Activated CD4-positive, alpha-beta T cell treated with anti-CD3 and anti-CD28 coated beads, Interleukin-2, amount 50 U/mL, for 16 hours (primary cell): ENCODE results near the gene HOXC9.

Experiments used
- DNase-seq: peaks from one replicate; pipeline ENCODE4 v3.0.0-alpha.2; 2020

The HOXC9 gene

GRCh38 chr12:53963434-53964314 lies 36.3 kb upstream of the HOXC9 start:
- no peak for DNase-seq

DNA sequence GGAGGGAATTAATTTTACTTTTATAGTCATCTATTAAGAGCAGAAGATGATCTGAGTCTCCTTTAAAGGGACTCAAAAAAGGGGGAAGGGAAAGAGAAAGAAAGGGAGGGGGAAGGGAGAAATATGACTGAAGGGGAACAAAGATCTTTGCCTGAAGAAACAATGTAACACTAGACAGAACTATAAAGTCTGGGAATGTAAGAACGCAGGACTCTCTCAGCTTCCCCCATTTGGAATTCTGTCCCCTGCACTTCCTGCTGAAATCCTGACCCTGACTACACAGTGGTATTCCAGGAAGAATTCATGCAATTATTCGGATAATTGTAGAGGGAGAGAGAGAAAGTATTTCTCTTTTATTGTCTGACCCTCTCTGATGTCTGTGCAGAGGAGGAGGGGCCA lies 35.6 kb upstream of the HOXC9 start:
- DNase-seq: no peak

GRCh38 chr12:53965281-53966084 lies 34.5 kb upstream of the HOXC9 start:
- DNase-seq: no peak

DNA sequence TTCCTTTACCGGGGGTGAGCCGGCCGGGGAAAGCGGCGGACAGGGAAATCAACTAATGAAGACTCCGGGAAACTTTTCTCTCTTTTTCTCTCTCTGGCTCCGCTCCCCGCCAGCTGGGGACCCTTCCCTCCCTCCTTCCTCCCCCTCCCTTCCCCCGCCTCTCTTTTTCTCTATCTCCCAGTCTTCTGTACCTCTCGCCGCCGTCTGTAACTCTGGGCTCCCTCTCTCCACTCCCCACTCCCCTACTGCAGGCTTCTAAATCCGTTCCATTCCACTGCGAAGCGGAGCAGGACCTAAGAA lies 33.9 kb upstream of the HOXC9 start:
- no peak for DNase-seq

DNA sequence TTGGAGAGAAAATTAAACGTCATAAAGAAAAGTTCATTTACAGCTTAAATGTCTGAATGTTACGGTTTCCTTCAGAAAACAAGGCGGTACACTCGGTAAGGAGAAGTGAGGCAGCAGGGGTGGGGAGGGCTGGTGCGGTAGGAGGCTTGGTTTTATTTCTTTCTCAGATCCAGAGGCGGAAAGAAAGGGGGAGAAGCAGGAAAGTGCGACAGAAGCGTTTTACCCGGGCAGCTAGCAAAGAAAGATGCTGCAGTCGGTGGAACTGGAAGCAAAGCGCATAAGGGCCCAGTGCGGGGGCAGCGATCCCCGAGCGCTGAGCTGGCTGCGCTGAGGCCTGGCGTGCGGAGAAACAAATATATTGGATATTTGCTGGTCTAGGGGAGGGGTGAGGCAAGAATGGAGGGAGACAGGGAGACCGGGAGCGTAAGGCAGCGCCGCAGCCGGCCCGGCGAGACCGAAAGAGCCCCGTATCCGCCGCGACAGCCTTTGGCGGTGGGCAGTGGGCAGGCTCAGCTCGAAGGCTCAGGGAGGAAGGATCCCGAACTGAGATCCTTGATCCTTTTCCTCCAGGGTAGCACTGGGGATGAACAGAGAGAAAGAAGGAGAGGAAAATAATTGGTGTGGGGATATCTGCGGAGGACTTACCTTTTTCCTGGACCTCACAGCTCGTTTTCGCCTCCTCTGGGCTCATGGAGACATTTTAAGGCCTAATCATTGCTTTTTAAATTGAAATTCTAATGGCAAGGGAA lies 33.4 kb upstream of the HOXC9 start:
- no peak for DNase-seq

- DNase-seq: no peak
Measured at GRCh38 chr12:53967421-53967925, 32.5 kb upstream of the HOXC9 start.

- DNase-seq: no peak
Measured at GRCh38 chr12:53968214-53969127, 31.5 kb upstream of the HOXC9 start.

DNA sequence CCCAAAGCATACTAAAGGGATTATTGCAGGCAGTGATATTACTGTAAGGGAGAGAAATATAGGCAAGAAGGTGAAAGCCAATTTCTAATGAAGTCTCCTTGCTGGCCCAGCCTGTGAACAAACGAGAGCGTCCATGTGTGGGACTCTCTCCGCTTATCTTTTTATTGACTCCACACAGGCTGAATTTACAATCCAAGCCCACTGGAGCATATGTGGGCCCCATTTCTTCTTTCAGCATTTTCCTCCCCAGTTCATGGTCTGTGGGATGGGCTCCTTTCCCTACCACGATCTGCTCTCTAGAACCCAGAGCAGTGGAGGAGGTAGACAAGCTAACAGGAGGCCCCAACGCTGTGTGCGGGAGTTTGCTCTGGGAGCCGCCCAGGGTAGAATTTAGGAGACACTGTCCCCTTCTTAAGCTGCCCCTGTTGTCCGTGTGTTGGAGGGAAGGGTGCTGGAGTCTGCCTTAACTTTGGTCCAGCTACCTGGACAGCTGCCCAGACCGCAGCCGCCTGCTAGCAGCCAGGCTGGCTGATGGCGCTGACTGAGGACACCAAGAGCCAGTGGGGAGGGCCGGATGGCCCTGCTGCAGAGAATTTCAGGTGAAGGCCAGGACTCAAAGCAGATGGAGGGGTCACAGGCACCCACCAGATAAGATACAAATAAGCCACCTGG lies 30.2 kb upstream of the HOXC9 start:
- no peak for DNase-seq

DNA sequence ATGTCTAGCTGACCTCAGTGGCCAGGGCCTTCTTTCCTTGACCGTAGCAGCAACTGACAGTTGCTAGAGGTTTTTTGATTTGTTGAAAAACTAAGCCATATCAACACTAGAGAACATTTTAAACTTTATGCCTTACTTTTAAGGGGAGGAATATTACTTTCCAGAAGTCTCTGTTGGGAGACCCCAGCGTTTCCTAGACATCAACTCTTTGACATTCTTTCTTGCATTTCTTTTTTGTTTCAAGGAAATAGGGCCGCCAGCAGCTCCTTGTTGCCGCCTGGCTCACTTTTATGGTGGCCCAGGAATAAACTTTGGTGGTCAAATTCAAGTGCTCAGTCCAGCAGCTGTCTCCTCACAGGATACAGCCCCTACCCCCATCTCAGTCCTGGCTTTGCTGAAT lies 29.5 kb upstream of the HOXC9 start:
- DNase-seq: no peak

- no peak for DNase-seq
Measured at GRCh38 chr12:53971129-53971528, 28.8 kb upstream of the HOXC9 start.

DNA sequence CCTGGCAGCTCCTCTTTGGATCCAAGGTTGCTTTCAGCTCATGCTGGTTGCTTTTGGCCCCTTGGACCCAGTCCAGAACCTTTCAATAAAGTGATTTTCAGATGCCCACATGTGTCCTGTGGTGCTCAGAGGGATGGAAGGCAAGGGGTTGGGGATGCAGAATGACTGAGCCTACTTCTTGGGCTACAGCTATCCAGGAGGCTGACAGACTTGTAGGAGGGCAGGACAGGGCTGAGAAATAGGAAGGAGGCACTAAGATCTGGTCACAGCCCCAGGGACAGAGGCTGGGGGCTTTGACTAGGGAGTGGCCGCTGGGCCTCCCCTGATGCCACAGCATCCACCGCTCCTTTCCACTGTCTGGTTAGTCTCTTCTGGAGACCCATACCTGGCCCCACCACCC lies 28.3 kb upstream of the HOXC9 start:
- no peak for DNase-seq

DNA sequence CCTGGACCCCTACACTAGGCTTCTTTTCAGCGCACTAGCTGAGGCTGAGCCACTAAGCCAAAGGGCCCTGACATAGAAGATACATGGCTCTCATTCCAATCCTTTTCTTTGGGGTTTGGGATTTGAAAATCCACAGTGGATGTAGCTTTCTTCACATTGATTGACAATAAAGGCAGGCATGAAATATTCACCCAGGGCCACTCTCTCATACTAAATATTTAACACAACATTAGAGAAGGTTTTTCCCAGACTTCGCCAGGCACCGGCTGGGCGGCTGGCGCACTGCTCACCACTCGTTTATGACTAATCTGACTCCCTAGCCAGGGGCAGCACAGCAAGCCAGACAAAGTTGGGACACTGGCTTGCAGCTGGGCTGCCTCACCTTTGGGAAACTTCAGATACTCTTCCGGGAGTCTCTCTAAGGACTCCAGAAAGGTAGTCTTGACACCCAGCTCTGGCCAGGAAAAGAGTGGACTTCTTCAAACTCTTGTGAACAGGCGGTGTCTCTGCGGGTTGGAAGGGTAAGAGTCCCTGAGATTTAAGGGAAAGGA lies 27.7 kb upstream of the HOXC9 start:
- no peak for DNase-seq

- DNase-seq: no peak
Measured at GRCh38 chr12:53972722-53973235, 27.2 kb upstream of the HOXC9 start, which contains the start of gene HOXC11. TSS of gene HOXC11 (plus strand) at chr12:53973126. CDS start at chr12:53973242, 116 bp downstream.

DNA sequence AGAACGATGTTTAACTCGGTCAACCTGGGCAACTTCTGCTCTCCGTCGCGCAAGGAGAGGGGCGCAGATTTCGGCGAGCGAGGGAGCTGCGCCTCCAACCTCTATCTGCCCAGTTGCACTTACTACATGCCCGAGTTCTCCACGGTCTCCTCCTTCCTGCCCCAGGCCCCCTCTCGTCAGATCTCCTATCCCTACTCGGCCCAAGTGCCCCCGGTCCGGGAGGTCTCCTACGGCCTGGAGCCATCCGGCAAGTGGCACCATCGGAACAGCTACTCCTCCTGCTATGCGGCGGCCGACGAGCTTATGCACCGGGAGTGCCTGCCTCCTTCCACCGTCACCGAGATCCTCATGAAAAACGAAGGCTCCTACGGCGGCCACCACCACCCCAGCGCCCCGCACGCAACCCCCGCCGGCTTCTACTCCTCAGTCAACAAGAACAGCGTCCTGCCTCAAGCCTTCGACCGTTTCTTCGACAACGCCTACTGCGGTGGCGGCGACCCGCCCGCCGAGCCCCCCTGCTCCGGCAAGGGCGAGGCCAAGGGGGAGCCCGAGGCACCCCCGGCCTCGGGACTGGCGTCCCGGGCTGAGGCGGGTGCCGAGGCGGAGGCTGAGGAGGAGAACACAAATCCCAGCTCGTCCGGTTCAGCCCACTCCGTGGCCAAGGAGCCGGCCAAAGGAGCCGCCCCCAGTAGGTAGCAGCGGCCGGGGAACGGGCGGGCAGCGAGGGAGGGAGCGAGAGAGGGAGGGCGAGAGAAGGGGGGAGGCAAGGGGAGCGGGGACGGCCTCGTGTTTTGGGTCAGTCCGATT lies 26.5 kb upstream of the HOXC9 start:
- no peak for DNase-seq

DNA sequence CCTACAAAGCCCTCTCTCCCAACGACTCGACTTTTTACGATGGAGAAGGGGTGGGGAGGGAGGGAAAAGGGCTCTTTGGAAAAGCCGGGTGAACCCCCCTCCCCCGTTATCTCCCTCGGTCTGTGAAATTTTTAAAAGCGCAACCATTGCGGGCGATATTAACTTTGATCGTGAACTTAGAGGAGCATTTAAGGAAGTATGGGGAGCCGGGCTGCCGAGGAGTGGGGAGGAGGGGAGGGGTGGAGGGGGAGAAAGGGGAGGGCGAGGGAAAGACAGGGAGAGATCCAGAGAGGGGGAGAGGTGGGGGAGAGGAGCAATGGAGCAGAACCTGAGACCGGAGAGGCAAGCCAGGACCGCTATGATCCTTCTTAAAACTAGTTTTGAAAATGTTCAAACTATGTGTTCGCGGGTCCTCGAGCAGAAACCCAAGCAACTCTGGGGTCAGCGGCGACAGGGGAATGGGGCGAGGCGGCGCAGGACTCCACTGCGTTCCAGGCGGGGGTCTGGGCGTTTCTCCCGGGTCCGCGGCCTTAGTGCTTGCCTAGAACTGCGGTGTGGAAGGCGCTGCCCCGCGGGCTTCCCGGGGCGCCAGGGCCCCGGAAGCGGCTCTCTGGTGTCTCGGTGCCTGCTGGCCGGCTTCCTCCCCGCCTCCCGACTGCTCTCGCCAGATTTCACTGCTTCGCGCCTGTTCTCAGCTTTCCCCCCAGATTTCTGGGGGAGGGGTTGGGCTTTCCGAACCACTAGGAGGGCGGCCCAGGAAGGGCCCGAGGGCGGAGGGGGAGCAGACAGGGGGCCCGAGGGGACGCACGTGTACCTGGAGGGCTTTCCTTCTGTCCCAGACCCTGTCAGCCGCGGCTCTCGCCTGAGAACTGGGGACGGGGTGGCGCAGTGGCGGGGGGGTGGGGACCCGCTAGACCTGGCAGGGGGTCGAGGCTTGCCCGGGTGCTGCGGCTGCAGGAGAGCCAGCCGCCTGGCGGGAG lies 25.6 kb upstream of the HOXC9 start, which contains the start of gene HOTAIR:
HOTAIR (minus strand) TSS at position 871 of the 980 bp plus-strand sequence.
- no peak for DNase-seq

- DNase-seq: no peak
Measured at GRCh38 chr12:53975064-53975471, 24.9 kb upstream of the HOXC9 start.

DNA sequence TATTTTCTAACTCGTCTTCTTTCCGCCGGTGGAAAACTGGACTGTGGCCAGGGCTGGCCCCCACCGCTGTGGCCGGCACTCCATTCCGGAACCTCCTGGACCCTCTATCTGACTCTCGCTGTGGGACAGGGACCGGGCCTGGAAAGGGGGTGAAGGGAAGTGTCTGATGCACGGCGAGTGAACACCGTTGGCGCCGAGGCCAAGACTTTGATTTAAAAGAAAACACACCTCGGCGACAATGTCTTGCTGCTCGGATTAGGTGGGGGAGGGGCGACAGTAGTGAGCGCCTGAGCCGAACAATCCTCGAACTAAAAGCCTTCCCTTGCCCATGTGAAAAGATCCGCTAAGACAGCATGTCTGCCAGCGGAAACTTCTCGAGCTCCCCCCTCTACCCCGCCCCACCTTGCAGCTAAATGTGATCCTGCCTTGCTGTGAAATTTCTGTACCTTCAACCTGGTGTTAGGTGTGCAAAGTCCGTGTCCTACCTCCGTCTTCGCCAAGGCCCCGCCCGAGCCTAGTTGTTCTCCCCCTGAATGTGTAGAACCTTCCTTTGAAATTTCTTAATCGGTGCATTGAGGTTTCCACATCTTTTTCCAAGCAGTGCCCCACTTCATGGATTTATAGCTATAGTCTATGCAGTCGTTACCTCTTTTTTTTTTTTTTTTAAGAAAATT lies 24.3 kb upstream of the HOXC9 start:
- DNase-seq: no peak

- DNase-seq: no peak
Measured at GRCh38 chr12:53976172-53976822, 23.7 kb upstream of the HOXC9 start.
